WTC11 (cell line): ENCODE results near the gene TRIM17. TPM values are rescaled to one million over a fixed set of nuclear protein-coding genes. Genes with fewer than 3 reads are reported as not detected.

Experiments used
- ATAC-seq: fragments of 200-7000 bp; cut with Tn5 transposase; 2 replicates; pipeline ENCODE4 v1.10.0; 2021; ENCODE audit warnings: mild to moderate bottlenecking, moderate library complexity
- CTCF ChIA-PET: fragments of 300-600 bp; sonication (Branson Sonifier 250); formaldehyde crosslinking; loops from one replicate; lab custom pipeline; 2021; ENCODE audit warnings: antibody characterized with exemption; lab: Charles Lee
- POLR2A ChIA-PET: fragments of 350-600 bp; sonication (Branson Sonifier 250); formaldehyde crosslinking; loops from one replicate; lab custom pipeline; 2021; ENCODE audit warnings: antibody characterized with exemption; lab: Charles Lee
- DNase-seq: peaks from one replicate; pipeline ENCODE4 v3.0.0; 2021; ENCODE audit warnings: low spot score
- H3K27ac Mint-ChIP-seq: 2 replicates; pipeline ENCODE4 v1.8.0; 2021; ENCODE audit warnings: mixed read lengths
- H3K27me3 Mint-ChIP-seq: 2 replicates; pipeline ENCODE4 v1.8.0; 2021; ENCODE audit warnings: low read depth, mild to moderate bottlenecking, moderate library complexity, mixed read lengths
- H3K36me3 Mint-ChIP-seq: 2 replicates; pipeline ENCODE4 v1.8.0; 2021; ENCODE audit warnings: mixed read lengths
- H3K4me1 Mint-ChIP-seq: 2 replicates; pipeline ENCODE4 v1.8.0; 2022; ENCODE audit warnings: mixed read lengths
- H3K4me3 Mint-ChIP-seq: 2 replicates; pipeline ENCODE4 v1.8.0; 2021; ENCODE audit warnings: mild to moderate bottlenecking, moderate library complexity, mixed read lengths
- H3K9me3 Mint-ChIP-seq: 2 replicates; pipeline ENCODE4 v1.8.0; 2021; ENCODE audit warnings: mixed read lengths
- AR ChIP-seq: fragments of 250-450 bp; sonication (Bioruptor Pico); IDR thresholded peaks from 2 replicates; pipeline ENCODE4 v1.9.0; 2021; ENCODE audit warnings: mild to moderate bottlenecking
- ATF1 ChIP-seq: sonication (generic); formaldehyde crosslinking; IDR thresholded peaks from 2 replicates; pipeline ENCODE4 v1.8.1; 2023; ENCODE audit warnings: mild to moderate bottlenecking, moderate library complexity, missing genetic modification reagents
- ATF3 ChIP-seq: sonication (generic); formaldehyde crosslinking; conservative IDR thresholded peaks from 2 replicates; pipeline ENCODE4 v1.8.1; 2022; ENCODE audit warnings: mild to moderate bottlenecking, missing genetic modification reagents
- E2F1 ChIP-seq: sonication (generic); formaldehyde crosslinking; IDR thresholded peaks from 2 replicates; pipeline ENCODE4 v1.8.0; 2022; ENCODE audit warnings: mild to moderate bottlenecking, missing genetic modification reagents
- EMX1 ChIP-seq: fragments of 250-450 bp; sonication (Bioruptor Pico); IDR thresholded peaks from 2 replicates; pipeline ENCODE4 v1.8.0; 2021; ENCODE audit warnings: mild to moderate bottlenecking
- ETV6 ChIP-seq: sonication (generic); formaldehyde crosslinking; IDR thresholded peaks from 2 replicates; pipeline ENCODE4 v1.8.1; 2022; ENCODE audit warnings: mild to moderate bottlenecking, missing genetic modification reagents
- GTF2I ChIP-seq: fragments of 250-450 bp; sonication (Bioruptor Pico); conservative IDR thresholded peaks from 2 replicates; pipeline ENCODE4 v1.4.0; 2021; ENCODE audit warnings: mild to moderate bottlenecking
- MAX ChIP-seq: sonication (generic); formaldehyde crosslinking; IDR thresholded peaks from 2 replicates; pipeline ENCODE4 v1.8.0; 2022; ENCODE audit warnings: mild to moderate bottlenecking, missing genetic modification reagents
- NFATC4 ChIP-seq: fragments of 250-450 bp; sonication (Bioruptor Pico); IDR thresholded peaks from 2 replicates; pipeline ENCODE4 v1.9.0; 2021; ENCODE audit warnings: mild to moderate bottlenecking
- OVOL2 ChIP-seq: fragments of 250-450 bp; sonication (Bioruptor Pico); IDR thresholded peaks from 2 replicates; pipeline ENCODE4 v1.9.0; 2021; ENCODE audit warnings: mild to moderate bottlenecking, borderline replicate concordance
- SMAD4 ChIP-seq: sonication (generic); formaldehyde crosslinking; IDR thresholded peaks from 2 replicates; pipeline ENCODE4 v1.8.0; 2022; ENCODE audit warnings: mild to moderate bottlenecking, missing genetic modification reagents
- STAT6 ChIP-seq: sonication (generic); formaldehyde crosslinking; conservative IDR thresholded peaks from 2 replicates; pipeline ENCODE4 v1.8.1; 2023; ENCODE audit warnings: mild to moderate bottlenecking, low read depth, missing genetic modification reagents, moderate library complexity
- TEAD1 ChIP-seq: sonication (generic); formaldehyde crosslinking; IDR thresholded peaks from 2 replicates; pipeline ENCODE4 v1.8.0; 2022; ENCODE audit warnings: mild to moderate bottlenecking, missing genetic modification reagents
- TEAD4 ChIP-seq: sonication (generic); formaldehyde crosslinking; IDR thresholded peaks from 2 replicates; pipeline ENCODE4 v1.8.0; 2022; ENCODE audit warnings: mild to moderate bottlenecking, missing genetic modification reagents
- ZNF425 ChIP-seq: fragments of 250-450 bp; sonication (Bioruptor Pico); conservative IDR thresholded peaks from 2 replicates; pipeline ENCODE4 v1.9.0; 2021; ENCODE audit warnings: mild to moderate bottlenecking
- ZNF671 ChIP-seq: fragments of 250-450 bp; sonication (Bioruptor Pico); IDR thresholded peaks from 2 replicates; pipeline ENCODE4 v1.8.0; 2021; ENCODE audit warnings: mild to moderate bottlenecking
- total RNA-seq: library from RNA; stranded (reverse); gene quantifications from 3 replicates; pipeline ENCODE4 v1.2.3, GENCODE V29; 2021
- TF ChIP-seq, protein P1 (sequence below): sonication (generic); formaldehyde crosslinking; IDR thresholded peaks from 2 replicates; pipeline ENCODE4 v1.8.1; 2023; ENCODE audit warnings: mild to moderate bottlenecking, moderate library complexity, missing genetic modification reagents
- TF ChIP-seq, protein P2 (sequence below): sonication (generic); formaldehyde crosslinking; IDR thresholded peaks from 2 replicates; pipeline ENCODE4 v1.8.1; 2023; ENCODE audit warnings: mild to moderate bottlenecking, missing genetic modification reagents

The TRIM17 gene
- total RNA-seq, 1 experiment from 2014 or later, result 2.6 TPM

DNA sequence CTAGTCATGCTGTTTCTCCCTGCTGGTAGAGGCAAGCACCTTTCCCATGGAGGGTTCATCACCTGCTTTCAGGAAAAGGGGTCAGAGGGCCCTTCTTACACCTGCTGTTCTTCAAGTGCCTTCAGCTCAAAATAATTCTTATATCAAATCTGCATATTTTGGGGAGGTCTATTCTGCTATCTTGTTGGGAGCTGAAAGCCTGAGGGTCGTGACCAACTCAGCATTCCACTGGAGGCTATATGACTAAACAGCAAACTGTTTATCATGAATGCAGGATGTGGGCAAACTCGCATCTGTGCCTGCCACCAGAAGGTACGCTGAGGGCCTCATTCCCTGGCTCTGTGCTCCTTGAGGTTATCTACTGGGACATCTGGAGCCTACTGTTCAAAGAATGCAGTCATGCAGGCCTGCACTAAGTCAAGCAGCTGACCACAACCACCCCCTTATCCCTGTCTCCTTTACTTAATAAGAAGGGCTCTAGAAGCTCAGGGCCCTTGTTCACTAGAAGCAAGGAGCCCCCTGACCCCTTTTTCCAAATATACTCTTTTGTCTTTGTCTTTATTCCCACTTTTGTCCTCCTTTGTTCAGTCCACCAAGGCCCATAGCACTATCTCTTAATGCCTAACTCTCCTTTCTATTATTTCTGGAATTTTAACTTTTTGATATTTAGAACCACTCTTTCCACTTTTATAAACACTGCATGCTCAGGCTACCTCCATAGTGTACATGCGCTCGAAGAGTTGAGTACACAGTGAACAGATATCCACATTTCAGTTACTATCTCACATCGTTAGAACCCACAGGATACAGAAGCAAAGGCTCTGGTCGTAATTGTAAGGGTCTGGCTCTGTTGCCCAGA is 4.5 kb upstream of the TRIM17 start:
- Mint-ChIP-seq H3K27ac (no peak overlapping the region), H3K9me3 (peaks cover 8% of the 10 kb centered on the region; the same call in 1 of the 2 replicates), H3K27me3 (peaks cover 78% of the 10 kb centered on the region), H3K4me3 (no peak overlapping the region), H3K4me1 (peaks cover 4% of the 10 kb centered on the region), H3K36me3 (0 out of 2 replicates have a peak, but pooled peaks cover under 1% of the 10 kb centered on the region)
- ATAC-seq, result no peak
- TF ChIP-seq AR (CRISPR knock-in tag), result no peak
- TF ChIP-seq TEAD4 (CRISPR knock-in tag), result no peak
- TF ChIP-seq ETV6 (CRISPR knock-in tag), result no peak
- TF ChIP-seq, protein P1, sequence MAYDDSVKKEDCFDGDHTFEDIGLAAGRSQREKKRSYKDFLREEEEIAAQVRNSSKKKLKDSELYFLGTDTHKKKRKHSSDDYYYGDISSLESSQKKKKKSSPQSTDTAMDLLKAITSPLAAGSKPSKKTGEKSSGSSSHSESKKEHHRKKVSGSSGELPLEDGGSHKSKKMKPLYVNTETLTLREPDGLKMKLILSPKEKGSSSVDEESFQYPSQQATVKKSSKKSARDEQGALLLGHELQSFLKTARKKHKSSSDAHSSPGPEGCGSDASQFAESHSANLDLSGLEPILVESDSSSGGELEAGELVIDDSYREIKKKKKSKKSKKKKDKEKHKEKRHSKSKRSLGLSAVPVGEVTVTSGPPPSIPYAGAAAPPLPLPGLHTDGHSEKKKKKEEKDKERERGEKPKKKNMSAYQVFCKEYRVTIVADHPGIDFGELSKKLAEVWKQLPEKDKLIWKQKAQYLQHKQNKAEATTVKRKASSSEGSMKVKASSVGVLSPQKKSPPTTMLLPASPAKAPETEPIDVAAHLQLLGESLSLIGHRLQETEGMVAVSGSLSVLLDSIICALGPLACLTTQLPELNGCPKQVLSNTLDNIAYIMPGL (CRISPR knock-in tag), result no peak
- TF ChIP-seq E2F1, result no peak
- no peak for TF ChIP-seq STAT6 (CRISPR knock-in tag)
- no peak for TF ChIP-seq ATF1
- TF ChIP-seq TEAD1 (CRISPR knock-in tag), result no peak
- TF ChIP-seq EMX1 (CRISPR knock-in tag), result no peak
- no peak for TF ChIP-seq MAX (CRISPR knock-in tag)
- no peak for TF ChIP-seq ZNF671 (CRISPR knock-in tag)
- no peak for TF ChIP-seq ATF3 (CRISPR knock-in tag)
- POLR2A ChIA-PET, result interaction anchor here (0.6 kb wide), 1 partner anchor 43 kb away, joined by 3 read pairs; no protein-coding TSS in a partner anchor
- CTCF ChIA-PET, result interaction anchor here (0.8 to 1.3 kb wide), 2 partner anchors 28 to 80 kb away, joined by 3 read pairs; no protein-coding TSS in a partner anchor
- DNase-seq, result no peak

DNA sequence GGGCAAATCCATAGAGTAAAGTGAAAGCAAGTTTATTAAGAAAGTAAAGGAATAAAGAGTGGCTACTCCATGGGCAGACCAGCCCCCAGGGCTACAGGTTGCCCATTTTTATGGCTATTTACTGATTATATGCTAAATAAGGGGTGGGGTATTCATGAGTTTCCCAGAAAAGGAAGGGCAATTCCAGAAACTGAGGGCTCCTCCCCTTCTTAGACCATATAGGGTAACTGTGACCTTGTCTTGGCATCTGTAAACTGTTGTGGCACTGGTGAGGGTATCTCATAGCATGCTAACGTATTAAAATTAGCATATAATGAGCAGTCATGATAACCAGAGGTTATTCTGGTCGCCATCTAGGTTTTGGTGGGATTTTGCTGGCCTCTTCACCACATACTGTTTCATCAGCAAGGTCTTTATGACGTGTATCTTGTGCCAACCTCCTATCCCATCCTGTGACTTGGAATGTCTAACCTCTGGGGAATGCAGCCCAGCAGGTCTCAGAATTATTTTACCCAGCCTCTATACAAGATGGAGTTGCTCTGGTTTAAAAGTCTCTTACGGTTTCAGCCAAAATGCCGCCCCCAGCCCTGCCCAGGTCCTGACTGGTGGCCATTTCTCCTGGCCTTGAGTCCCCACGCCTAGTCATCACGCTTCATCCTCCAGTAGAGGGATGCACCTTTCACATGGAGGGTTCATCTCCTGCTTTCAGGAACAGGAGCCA is 982 bp upstream of the TRIM17 start:
- Mint-ChIP-seq H3K4me3 (peak overlapping the region; percentile 72), H3K27me3 (peaks cover 90% of the 10 kb centered on the region), H3K9me3 (peaks cover 8% of the 10 kb centered on the region; the same call in 1 of the 2 replicates), H3K4me1 (peaks cover 14% of the 10 kb centered on the region), H3K27ac (no peak overlapping the region), H3K36me3 (no peaks in the 10 kb centered on the region)
- ATAC-seq, result no peak
- ChIA-PET CTCF (no interaction called here), POLR2A (no interaction called here)
- no peak for DNase-seq
- no peak for TF ChIP-seq ETV6 (CRISPR knock-in tag)
- no peak for TF ChIP-seq ZNF425
- TF ChIP-seq, protein P2, sequence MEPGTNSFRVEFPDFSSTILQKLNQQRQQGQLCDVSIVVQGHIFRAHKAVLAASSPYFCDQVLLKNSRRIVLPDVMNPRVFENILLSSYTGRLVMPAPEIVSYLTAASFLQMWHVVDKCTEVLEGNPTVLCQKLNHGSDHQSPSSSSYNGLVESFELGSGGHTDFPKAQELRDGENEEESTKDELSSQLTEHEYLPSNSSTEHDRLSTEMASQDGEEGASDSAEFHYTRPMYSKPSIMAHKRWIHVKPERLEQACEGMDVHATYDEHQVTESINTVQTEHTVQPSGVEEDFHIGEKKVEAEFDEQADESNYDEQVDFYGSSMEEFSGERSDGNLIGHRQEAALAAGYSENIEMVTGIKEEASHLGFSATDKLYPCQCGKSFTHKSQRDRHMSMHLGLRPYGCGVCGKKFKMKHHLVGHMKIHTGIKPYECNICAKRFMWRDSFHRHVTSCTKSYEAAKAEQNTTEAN (CRISPR knock-in tag), result no peak
- no peak for TF ChIP-seq OVOL2 (CRISPR knock-in tag)
- no peak for TF ChIP-seq NFATC4
- TF ChIP-seq GTF2I (CRISPR knock-in tag), result no peak
- no peak for TF ChIP-seq SMAD4
